Embryonic facial prominence (tissue), 1 donor: ENCODE measurements around the gene ELF2.
"Not testable (repeated sequence)": the region's sequence is repeated elsewhere in the genome, so short reads cannot be mapped to it uniquely, and the experiment has no call there.

Experiments used
- DNase-seq: peaks from one replicate; pipeline ENCODE4 v3.0.0-alpha.2; 2016; ENCODE audit errors: extremely low spot score

ELF2 gene

GRCh38 chr4:139188648-139189416, 11.8 kb upstream of the ELF2 start:
- no peak for DNase-seq

GRCh38 chr4:139184129-139184528, 7.1 kb upstream of the ELF2 start:
- no peak for DNase-seq

- peak; percentile 90 for DNase-seq
Observed at GRCh38 chr4:139177869-139178619, 1.0 kb upstream of the ELF2 start.

GRCh38 chr4:139176302-139177048, 543 bp downstream of the ELF2 start:
- DNase-seq, result no peak

- DNase-seq, result no peak
Observed at GRCh38 chr4:139175646-139176301, 1.2 kb downstream of the ELF2 start.

GRCh38 chr4:139171876-139172691, 4.9 kb downstream of the ELF2 start:
- no peak for DNase-seq

- no peak for DNase-seq
Observed at GRCh38 chr4:139170932-139171331, 6.1 kb downstream of the ELF2 start.

- DNase-seq, result no peak
Observed at GRCh38 chr4:139167774-139168444, 9.1 kb downstream of the ELF2 start.

GRCh38 chr4:139164731-139165130, 12.3 kb downstream of the ELF2 start:
- DNase-seq, result no peak

- no peak for DNase-seq
Observed at GRCh38 chr4:139163806-139164206, 13.2 kb downstream of the ELF2 start.

- DNase-seq, result not testable (repeated sequence)
Observed at GRCh38 chr4:139157977-139158376, 19.0 kb downstream of the ELF2 start.

- DNase-seq, result no peak
Observed at GRCh38 chr4:139154952-139155557, 22.0 kb downstream of the ELF2 start.

GRCh38 chr4:139154538-139154937, 22.5 kb downstream of the ELF2 start:
- no peak for DNase-seq

GRCh38 chr4:139154134-139154421, 22.9 kb downstream of the ELF2 start:
- no peak for DNase-seq

GRCh38 chr4:139153411-139154133, 23.4 kb downstream of the ELF2 start:
- DNase-seq, result no peak

GRCh38 chr4:139152249-139152648, 24.8 kb downstream of the ELF2 start:
- no peak for DNase-seq

- no peak for DNase-seq
Observed at GRCh38 chr4:139146926-139147629, 29.9 kb downstream of the ELF2 start.

GRCh38 chr4:139145552-139145932, 31.5 kb downstream of the ELF2 start:
- DNase-seq, result no peak
